AG04449 (cell line): ENCODE measurements around the gene MAVS.

Source experiments
- CTCF ChIA-PET: fragments of 350-600 bp; formaldehyde crosslinking; extraction: SDS; loops from one replicate; lab custom pipeline; 2021; ENCODE audit warnings: antibody characterized with exemption; lab: Yijun Ruan, JAX
- POLR2A ChIA-PET: fragments of 400-600, 350-600 bp; formaldehyde crosslinking; extraction: SDS; loops from one replicate; lab custom pipeline; 2020; ENCODE audit warnings: antibody characterized with exemption, inconsistent platforms; lab: Yijun Ruan, JAX
- DNase-seq: peaks from one replicate; pipeline ENCODE4 v3.0.0-alpha.2; 2010; ENCODE audit warnings: low read depth, low spot score
- H3K4me3 ChIP-seq: 2 replicates; pipeline ENCODE4 v1.5.1; 2011; ENCODE audit warnings: low read depth, mild to moderate bottlenecking, control low read depth, low read length
- TF ChIP-seq, protein P1 (sequence below): IDR thresholded peaks from one replicate; pipeline ENCODE4 v1.5.1; 2011; ENCODE audit warnings: mild to moderate bottlenecking, moderate library complexity, low read length, control low read depth, inconsistent platforms; ENCODE audit not compliant: insufficient read depth; ENCODE audit errors: missing control alignments

Gene MAVS

DNA sequence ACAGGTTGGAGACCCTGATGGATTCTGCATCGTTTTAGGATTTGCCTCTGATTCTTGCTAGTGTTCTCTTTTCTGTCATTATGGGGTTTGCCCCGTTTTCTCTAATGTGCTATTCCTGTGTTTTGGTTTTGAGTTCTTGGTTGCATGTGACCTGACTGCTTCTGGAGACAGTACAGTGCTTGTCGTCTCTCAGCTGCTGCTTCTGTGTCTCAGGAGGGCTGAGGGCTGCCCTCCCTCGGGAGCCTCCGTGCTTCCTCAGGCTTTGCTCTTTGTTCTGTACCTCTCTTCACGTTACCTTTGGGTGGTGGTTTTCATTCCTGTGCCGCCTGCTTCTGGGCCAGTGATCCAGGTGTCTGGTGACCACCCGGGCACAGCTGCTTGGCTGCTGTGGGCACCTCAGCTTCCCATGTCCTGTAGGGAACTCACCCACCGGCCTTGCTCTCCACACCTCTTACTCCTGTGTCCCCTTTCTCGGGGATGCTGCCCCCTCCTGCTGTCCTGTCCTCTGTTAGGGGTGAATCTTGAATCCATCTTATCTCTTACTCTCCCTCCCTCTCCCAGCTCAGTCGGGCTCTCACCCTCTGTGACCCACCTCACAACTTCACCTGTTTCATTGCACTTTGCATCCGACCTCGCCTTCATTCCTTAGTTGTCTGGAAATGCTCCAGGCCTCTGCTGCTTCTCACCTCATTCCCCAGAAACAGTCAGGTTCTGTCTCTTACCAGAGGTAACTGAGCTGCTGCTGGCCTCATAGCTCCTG is 75.8 kb downstream of the MAVS start:
- no peak overlapping the region for H3K4me3 ChIP-seq
- TF ChIP-seq, protein P1, sequence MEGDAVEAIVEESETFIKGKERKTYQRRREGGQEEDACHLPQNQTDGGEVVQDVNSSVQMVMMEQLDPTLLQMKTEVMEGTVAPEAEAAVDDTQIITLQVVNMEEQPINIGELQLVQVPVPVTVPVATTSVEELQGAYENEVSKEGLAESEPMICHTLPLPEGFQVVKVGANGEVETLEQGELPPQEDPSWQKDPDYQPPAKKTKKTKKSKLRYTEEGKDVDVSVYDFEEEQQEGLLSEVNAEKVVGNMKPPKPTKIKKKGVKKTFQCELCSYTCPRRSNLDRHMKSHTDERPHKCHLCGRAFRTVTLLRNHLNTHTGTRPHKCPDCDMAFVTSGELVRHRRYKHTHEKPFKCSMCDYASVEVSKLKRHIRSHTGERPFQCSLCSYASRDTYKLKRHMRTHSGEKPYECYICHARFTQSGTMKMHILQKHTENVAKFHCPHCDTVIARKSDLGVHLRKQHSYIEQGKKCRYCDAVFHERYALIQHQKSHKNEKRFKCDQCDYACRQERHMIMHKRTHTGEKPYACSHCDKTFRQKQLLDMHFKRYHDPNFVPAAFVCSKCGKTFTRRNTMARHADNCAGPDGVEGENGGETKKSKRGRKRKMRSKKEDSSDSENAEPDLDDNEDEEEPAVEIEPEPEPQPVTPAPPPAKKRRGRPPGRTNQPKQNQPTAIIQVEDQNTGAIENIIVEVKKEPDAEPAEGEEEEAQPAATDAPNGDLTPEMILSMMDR, result no peak
- ChIA-PET CTCF (interaction anchor here (0.6 to 1.3 kb wide), 2 partner anchors 10 to 150 kb away, joined by 3 read pairs; no protein-coding TSS in a partner anchor), POLR2A (no interaction called here)
- no peak for DNase-seq

DNA sequence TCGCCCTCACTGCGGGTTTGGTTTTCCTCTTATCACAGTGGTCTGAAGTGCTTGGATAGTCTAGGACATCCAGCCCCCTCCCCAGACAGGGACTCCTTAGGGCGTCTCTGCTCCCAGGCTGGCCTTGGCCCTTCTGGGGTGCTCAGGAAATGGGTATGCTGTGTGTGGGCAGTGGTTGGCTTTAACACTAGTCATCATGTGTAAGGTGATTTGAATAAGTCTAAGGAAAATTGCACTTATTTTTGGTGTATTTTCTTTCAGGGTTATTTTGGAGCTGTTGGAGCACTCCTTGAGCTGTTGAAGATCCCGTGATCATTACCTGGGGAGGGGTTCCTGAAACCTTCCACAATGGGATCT is 76.3 kb downstream of the MAVS start:
- no peak for DNase-seq
- POLR2A ChIA-PET, result no interaction called here

DNA sequence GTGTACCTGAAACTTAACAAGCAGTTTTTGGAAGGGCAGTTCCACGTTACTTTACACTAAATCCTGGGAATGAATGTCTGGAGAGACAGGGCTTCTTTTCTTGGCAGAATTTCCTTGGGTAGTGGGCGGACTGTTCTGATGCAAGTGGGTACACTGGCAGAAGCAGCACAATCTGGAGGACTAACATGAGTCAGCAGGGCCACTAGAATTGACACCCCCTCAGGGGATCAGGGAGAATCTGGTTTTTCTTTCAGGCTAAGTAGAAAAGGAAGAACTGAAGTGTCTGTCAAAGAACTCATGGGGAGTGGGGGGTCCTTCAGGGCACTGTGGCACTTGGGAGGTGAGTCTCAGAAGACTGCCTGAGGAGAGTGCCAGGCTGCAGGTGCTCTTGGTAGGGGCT is 77.2 kb downstream of the MAVS start:
- H3K4me3 ChIP-seq, result no peak overlapping the region
- CTCF ChIA-PET, result interaction anchor here (0.7 kb wide), 1 partner anchor 18 kb away, joined by 3 read pairs; no protein-coding TSS in a partner anchor
- TF ChIP-seq, protein P1, result no peak
- no peak for DNase-seq
- POLR2A ChIA-PET, result no interaction called here

More for the DNA sequence above, 76.3 kb downstream of the MAVS start:
- CTCF ChIA-PET, result interaction anchor here (0.6 to 1.3 kb wide), 2 partner anchors 10 to 149 kb away, joined by 3 read pairs; no protein-coding TSS in a partner anchor
- TF ChIP-seq, protein P1, result no peak
- no peak overlapping the region for H3K4me3 ChIP-seq

DNA sequence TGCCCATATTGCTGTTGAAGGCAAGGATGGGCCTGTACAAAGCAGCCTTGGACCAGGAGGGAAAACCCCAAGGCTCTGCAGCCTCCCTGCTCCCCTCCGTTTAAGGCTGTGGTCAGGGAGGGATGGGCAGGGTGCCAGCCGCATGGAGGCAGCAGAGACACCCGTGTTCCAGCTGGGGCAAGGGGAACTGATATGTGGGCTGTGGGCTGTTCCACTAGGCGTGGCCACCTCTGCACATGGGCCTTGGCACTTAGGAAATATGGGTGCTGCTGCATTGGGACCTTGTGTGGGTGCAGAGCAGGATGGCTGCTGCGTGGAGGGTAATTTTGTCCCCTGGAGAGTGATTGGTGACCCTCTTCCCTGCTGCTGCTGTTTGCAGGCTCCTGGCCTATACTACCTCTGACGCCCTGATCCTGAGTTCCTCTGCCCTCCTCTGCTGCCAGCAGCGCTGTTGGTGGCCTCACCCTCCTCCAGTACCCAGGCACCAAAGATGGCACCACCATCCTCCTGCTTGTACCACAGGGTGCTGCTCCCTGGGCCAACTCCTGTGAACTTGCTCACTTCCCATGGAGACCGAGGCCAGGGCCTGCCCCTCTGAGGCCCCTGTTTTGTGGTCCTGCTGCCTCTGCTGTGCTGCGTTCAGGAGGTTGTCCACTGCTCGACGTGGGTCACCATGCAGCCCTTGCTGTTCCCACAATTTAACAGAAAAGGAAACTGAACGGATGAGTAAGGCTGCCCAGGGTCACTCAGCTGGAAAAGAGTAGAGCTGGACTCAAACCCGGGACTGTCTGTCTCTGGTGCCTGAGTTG is 77.9 kb downstream of the MAVS start:
- ChIA-PET POLR2A (no interaction called here), CTCF (interaction anchor here (0.7 to 1.6 kb wide), 2 partner anchors 12 to 17 kb away, joined by 3 read pairs; no protein-coding TSS in a partner anchor)
- no peak for DNase-seq
- no peak overlapping the region for H3K4me3 ChIP-seq
- TF ChIP-seq, protein P1, result no peak

DNA sequence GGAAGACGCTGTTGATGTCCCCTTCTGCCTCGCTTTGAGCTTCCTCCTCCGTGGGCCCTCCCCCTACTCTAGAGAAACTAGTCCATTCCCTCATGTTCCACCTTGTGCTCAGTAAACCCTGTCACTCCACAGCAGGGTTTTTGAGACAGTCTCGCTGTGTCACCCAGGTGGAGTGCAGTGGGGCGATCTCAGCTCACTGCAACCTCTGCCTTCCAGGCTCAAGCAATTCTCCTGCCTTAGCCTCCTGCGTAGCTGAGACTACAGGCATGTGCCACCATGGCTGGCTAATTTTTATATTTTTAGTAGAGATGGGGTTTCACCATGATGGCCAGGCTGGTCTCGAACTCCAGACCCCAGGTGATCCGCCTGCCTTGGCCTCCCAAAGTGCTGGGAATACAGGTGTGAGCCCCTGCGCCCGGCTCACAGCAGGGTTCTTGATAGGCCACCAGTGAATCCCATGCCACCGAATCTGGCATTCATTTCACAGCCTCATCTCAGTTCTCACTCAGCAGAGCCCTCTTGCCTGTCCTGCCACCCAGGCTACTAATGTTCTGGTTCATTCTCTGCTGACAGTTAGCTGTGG is 78.6 kb downstream of the MAVS start:
- POLR2A ChIA-PET, result no interaction called here
- no peak overlapping the region for H3K4me3 ChIP-seq
- TF ChIP-seq, protein P1, result no peak
- CTCF ChIA-PET, result interaction anchor here (0.8 to 1.6 kb wide), 2 partner anchors 9 to 11 kb away, joined by 3 read pairs; no protein-coding TSS in a partner anchor
- no peak for DNase-seq
